ENCODE data around the gene CRABP2. TPM values are rescaled to one million over a fixed set of nuclear protein-coding genes. Genes with fewer than 3 reads are reported as not detected.

Gene CRABP2
- total RNA-seq, 1 experiment from 2014 or later, result 0.29 TPM

- no peak for DNase-seq (ENCODE audit: low read depth, low spot score)
- in situ Hi-C loops (cut with HindIII; ENCODE audit: low pct_unique_long_range_greater_than_20kb, low sequenced_read_pairs), result no loop called here
Measured at GRCh38 chr1:156666862-156667609, 38.3 kb downstream of the CRABP2 start.

- in situ Hi-C loops (cut with HindIII; ENCODE audit: low pct_unique_long_range_greater_than_20kb, low sequenced_read_pairs), result no loop called here
- DNase-seq (ENCODE audit: low read depth, low spot score), result no peak
Measured at GRCh38 chr1:156665539-156665938, 39.8 kb downstream of the CRABP2 start.

GRCh38 chr1:156664767-156665411 lies 40.5 kb downstream of the CRABP2 start:
- in situ Hi-C loops (cut with HindIII; ENCODE audit: low pct_unique_long_range_greater_than_20kb, low sequenced_read_pairs), result no loop called here
- no peak for DNase-seq (ENCODE audit: low read depth, low spot score)

- DNase-seq (ENCODE audit: low read depth, low spot score), result no peak
- in situ Hi-C loops (cut with HindIII; ENCODE audit: low pct_unique_long_range_greater_than_20kb, low sequenced_read_pairs), result no loop called here
Measured at GRCh38 chr1:156664046-156664766, 41.2 kb downstream of the CRABP2 start.

- no peak for DNase-seq (ENCODE audit: low read depth, low spot score)
- in situ Hi-C loops (cut with HindIII; ENCODE audit: low pct_unique_long_range_greater_than_20kb, low sequenced_read_pairs), result no loop called here
Measured at GRCh38 chr1:156663178-156663577, 42.2 kb downstream of the CRABP2 start.

- no peak for DNase-seq (ENCODE audit: low read depth, low spot score)
- in situ Hi-C loops (cut with HindIII; ENCODE audit: low pct_unique_long_range_greater_than_20kb, low sequenced_read_pairs), result no loop called here
Measured at GRCh38 chr1:156662800-156663055, 42.7 kb downstream of the CRABP2 start.

GRCh38 chr1:156662005-156662799 lies 43.2 kb downstream of the CRABP2 start:
- peak; percentile 93 for DNase-seq (ENCODE audit: low read depth, low spot score)
- in situ Hi-C loops (cut with HindIII; ENCODE audit: low pct_unique_long_range_greater_than_20kb, low sequenced_read_pairs), result no loop called here

- DNase-seq (ENCODE audit: low read depth, low spot score), result no peak
- in situ Hi-C loops (cut with HindIII; ENCODE audit: low pct_unique_long_range_greater_than_20kb, low sequenced_read_pairs), result no loop called here
Measured at GRCh38 chr1:156660752-156661112, 44.7 kb downstream of the CRABP2 start.

- in situ Hi-C loops (cut with HindIII; ENCODE audit: low pct_unique_long_range_greater_than_20kb, low sequenced_read_pairs), result no loop called here
- DNase-seq (ENCODE audit: low read depth, low spot score), result peak; percentile 95
Measured at GRCh38 chr1:156659988-156660751, 45.2 kb downstream of the CRABP2 start.

- in situ Hi-C loops (cut with HindIII; ENCODE audit: low pct_unique_long_range_greater_than_20kb, low sequenced_read_pairs), result no loop called here
Measured at GRCh38 chr1:156659661-156659987, 45.8 kb downstream of the CRABP2 start.

GRCh38 chr1:156658945-156659574 lies 46.3 kb downstream of the CRABP2 start:
- no peak for DNase-seq (ENCODE audit: low read depth, low spot score)
- in situ Hi-C loops (cut with HindIII; ENCODE audit: low pct_unique_long_range_greater_than_20kb, low sequenced_read_pairs), result no loop called here

More at GRCh38 chr1:156659661-156659987, 45.8 kb downstream of the CRABP2 start:
- DNase-seq (ENCODE audit: low read depth, low spot score), result no peak

- in situ Hi-C loops (cut with HindIII; ENCODE audit: low pct_unique_long_range_greater_than_20kb, low sequenced_read_pairs), result no loop called here
- no peak for DNase-seq (ENCODE audit: low read depth, low spot score)
Measured at GRCh38 chr1:156658496-156658895, 46.9 kb downstream of the CRABP2 start.

- in situ Hi-C loops (cut with HindIII; ENCODE audit: low pct_unique_long_range_greater_than_20kb, low sequenced_read_pairs), result no loop called here
- no peak for DNase-seq (ENCODE audit: low read depth, low spot score)
Measured at GRCh38 chr1:156657741-156658319, 47.6 kb downstream of the CRABP2 start.

- DNase-seq (ENCODE audit: low read depth, low spot score), result peak; percentile 60
- in situ Hi-C loops (cut with HindIII; ENCODE audit: low pct_unique_long_range_greater_than_20kb, low sequenced_read_pairs), result no loop called here
Measured at GRCh38 chr1:156656806-156657740, 48.3 kb downstream of the CRABP2 start.

- in situ Hi-C loops (cut with HindIII; ENCODE audit: low pct_unique_long_range_greater_than_20kb, low sequenced_read_pairs), result no loop called here
- no peak for DNase-seq (ENCODE audit: low read depth, low spot score)
Measured at GRCh38 chr1:156655904-156656516, 49.4 kb downstream of the CRABP2 start.
